GM23248 (cell line): ENCODE data around the gene STRA6.
"Not testable (repeated sequence)": the region's sequence is repeated elsewhere in the genome, so short reads cannot be mapped to it uniquely, and the experiment has no call there.

ENCODE experiments used
- EZH2 ChIP-seq: fragments of 200-600 bp; sonication (generic); IDR thresholded peaks from 2 replicates; pipeline ENCODE4 v1.6.1; 2018; ENCODE audit warnings: antibody characterized with exemption, mild to moderate bottlenecking; ENCODE audit not compliant: insufficient read depth, poor library complexity, severe bottlenecking
- EZH2phosphoT487 ChIP-seq: fragments of 200-600 bp; sonication (generic); IDR thresholded peaks from 2 replicates; pipeline ENCODE4 v1.6.1; 2018; ENCODE audit warnings: antibody characterized with exemption, moderate library complexity, mild to moderate bottlenecking, low read depth; ENCODE audit not compliant: insufficient read depth

DNA sequence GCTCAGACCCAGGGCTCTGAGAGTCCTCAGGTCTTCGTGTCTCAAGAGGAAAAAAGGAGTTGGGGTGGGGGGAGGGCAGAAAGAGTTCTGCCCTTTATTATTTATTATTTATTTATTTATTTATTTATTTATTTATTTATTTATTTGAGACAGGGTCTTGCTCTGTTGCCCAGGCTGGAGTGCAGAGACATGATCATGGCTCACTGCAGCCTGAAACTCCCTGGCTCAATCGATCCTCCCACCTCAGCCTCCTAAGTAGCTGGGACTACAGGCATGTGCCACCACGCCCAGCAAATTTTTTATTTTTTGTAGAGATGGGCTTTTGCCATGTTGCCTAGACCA lies 40.4 kb downstream of the STRA6 start:
- TF ChIP-seq EZH2, EZH2phosphoT487: not testable (repeated sequence)
